K562 (cell line): ENCODE results near the gene MARK3. TPM values are rescaled to one million over a fixed set of nuclear protein-coding genes. Genes with fewer than 3 reads are reported as not detected.
A peak's percentile ranks its signal among the peaks of the same experiment; 100 is the strongest.

Experiments used
- ATAC-seq: fragments of 200-7000 bp; cut with Tn5 transposase; 3 replicates; pipeline ENCODE4 v1.9.1; 2020; ENCODE audit warnings: moderate library complexity
- BruUV-seq: library from RNA; stranded (reverse); fragments of 400-500 nt; replicated peaks from 2 replicates; lab custom pipeline; 2021; lab: Mats Ljungman, UMichigan
- CTCF ChIA-PET: fragments of 300-600 bp; formaldehyde crosslinking; extraction: SDS; loops from one replicate; lab custom pipeline; 2021; ENCODE audit warnings: low intra/inter-chr PET ratio; lab: Yijun Ruan, JAX
- POLR2A ChIA-PET: fragments of 300-600, 350-650 bp; sonication (Branson Sonifier 250); formaldehyde crosslinking; extraction: SDS; loops from one replicate; lab custom pipeline; 2021; ENCODE audit warnings: antibody characterized with exemption, inconsistent platforms; lab: Yijun Ruan, JAX
- DNase-seq, 4 experiments: peaks; one replicate each; pipeline versions ENCODE4 v3.0.0 to v3.0.0-alpha.2; 2011 to 2018; ENCODE audit warnings: low spot score in 3 of 4, mixed read lengths in 3 of 4; ENCODE audit errors: extremely low read depth in 1 of 4
- FAIRE-seq: peaks from 2 replicates; lab custom pipeline; 2011; peaks lifted over from hg19 to GRCh38; lab: Jason Lieb, UNC
- H2AFZ ChIP-seq: 2 replicates; pipeline ENCODE4 v1.6.0; 2011; ENCODE audit warnings: low read depth, low read length, control low read depth, inconsistent platforms
- H3K27ac ChIP-seq: fragments of 200-600 bp; 3 replicates; pipeline ENCODE4 v1.8.0; 2011; ENCODE audit warnings: low read depth, mild to moderate bottlenecking, control low read depth, inconsistent platforms, low read length, moderate library complexity, mixed read lengths; ENCODE audit errors: extremely low read depth
- H3K27me3 ChIP-seq, 2 experiments: fragments of 300-600 bp in 1 of 2; 2 replicates in 1 of 2; 3 replicates in 1 of 2; pipeline versions ENCODE4 v1.6.0 to v1.8.0; 2011; ENCODE audit warnings: inconsistent platforms in 2 of 2, low read length in 2 of 2, mild to moderate bottlenecking in 1 of 2, mixed read lengths in 1 of 2, moderate library complexity in 1 of 2; ENCODE audit not compliant: control insufficient read depth in 2 of 2, insufficient read depth in 2 of 2
- H3K36me3 ChIP-seq: fragments of 300-600 bp; 3 replicates; pipeline ENCODE4 v1.8.0; 2011; ENCODE audit warnings: mild to moderate bottlenecking, low read length, inconsistent platforms; ENCODE audit not compliant: control insufficient read depth, insufficient read depth
- H3K4me1 ChIP-seq, 2 experiments: fragments of 200-600 bp in 1 of 2; replicated peaks in 1 of 2; 2 replicates in 1 of 2; 3 replicates in 1 of 2; pipeline versions ENCODE4 v1.5.1 to v1.8.0; 2011; ENCODE audit warnings: inconsistent platforms in 2 of 2, low read length in 2 of 2, mild to moderate bottlenecking in 1 of 2, mixed read lengths in 1 of 2, moderate library complexity in 1 of 2; ENCODE audit not compliant: control insufficient read depth in 2 of 2, insufficient read depth in 2 of 2
- H3K4me2 ChIP-seq: 2 replicates; pipeline ENCODE4 v1.6.1; 2011; ENCODE audit warnings: low read length, control low read depth, inconsistent platforms, mixed read lengths; ENCODE audit not compliant: insufficient read depth
- H3K4me3 ChIP-seq: fragments of 200-600 bp; sonication (generic), shearing (Covaris generic); 2 replicates; pipeline ENCODE4 v1.5.1; 2016; ENCODE audit warnings: control low read depth, inconsistent platforms
- H3K79me2 ChIP-seq: fragments of 200-600 bp; 3 replicates; pipeline ENCODE4 v1.8.0; 2011; ENCODE audit warnings: low read length, inconsistent platforms; ENCODE audit not compliant: control insufficient read depth, insufficient read depth
- H3K9ac ChIP-seq, 2 experiments: 2 replicates each; pipeline versions ENCODE4 v1.6.0 to v1.6.1; 2011; ENCODE audit warnings: low read depth in 2 of 2, low read length in 2 of 2, control low read depth in 1 of 2, inconsistent platforms in 1 of 2, mild to moderate bottlenecking in 1 of 2, mixed read lengths in 1 of 2; ENCODE audit not compliant: insufficient read depth in 1 of 2
- H3K9me1 ChIP-seq: one replicate; pipeline ENCODE4 v1.6.0; 2011; ENCODE audit warnings: inconsistent platforms, mild to moderate bottlenecking, low read length, moderate library complexity; ENCODE audit not compliant: control insufficient read depth, insufficient read depth
- H3K9me3 ChIP-seq: replicated peaks from 2 replicates; pipeline ENCODE4 v1.5.1; 2011; ENCODE audit warnings: low read depth, low read length, inconsistent platforms; ENCODE audit not compliant: control insufficient read depth, insufficient read depth
- H4K20me1 ChIP-seq: replicated peaks from 2 replicates; pipeline ENCODE4 v1.6.1; 2011; ENCODE audit warnings: low read length, inconsistent platforms, mixed read lengths; ENCODE audit not compliant: control insufficient read depth, insufficient read depth
- ZFP30 ChIP-seq: fragments of 250-450 bp; sonication (Bioruptor Pico); IDR thresholded peaks from 2 replicates; pipeline ENCODE4 v1.8.0; 2022; ENCODE audit warnings: moderate library complexity, mild to moderate bottlenecking, inconsistent platforms, borderline replicate concordance
- WGBS: fragments of 100-300 bp; shearing (Covaris generic); methylation state at CpG from one replicate; pipeline ENCODE4 v1.1.6; 2016; ENCODE audit warnings: low coverage, mixed read lengths; ENCODE audit not compliant: insufficient coverage; ENCODE audit errors: missing lambda C conversion rate; 5-methylcytosine and 5-hydroxymethylcytosine counted together
- in situ Hi-C: fragments of 300-500 bp; cut with MboI; formaldehyde crosslinking; loops from 4 replicates; pipeline ENCODE4 v1.15.0; 2018; ENCODE audit warnings: inconsistent platforms, mixed read lengths
- intact Hi-C: fragments of 100-400 bp; cut with micrococcal nuclease; formaldehyde crosslinking; loops from 2 replicates; pipeline ENCODE4 v1.14.2; 2022
- polyA plus RNA-seq, 8 experiments: library from polyadenylated mRNA; depleted of rRNA in 4 of 8; stranded (reverse) in 5 of 8; unstranded in 3 of 8; fragments of >200 nt; fragmentation: Nextera tagmentation in 2 of 8; fragmentation: Illumina TruSeq in 1 of 8; extraction: Ambion mirVana in 2 of 8; extraction: Trizol in 1 of 8; gene quantifications; 2 replicates each; pipeline versions ENCODE4 v1.2.1 to v1.2.3, GENCODE V29; 2011 to 2014; ENCODE audit warnings: inconsistent platforms in 1 of 8, missing spikeins in 1 of 8
- total RNA-seq, 7 experiments: library from RNA; depleted of rRNA in 6 of 7; stranded (reverse); fragments of >200 nt in 6 of 7; fragmentation: Illumina TruSeq in 2 of 7; extraction: Trizol in 2 of 7; gene quantifications; 2 replicates each; pipeline versions ENCODE4 v1.2.1 to v1.2.3, GENCODE V29; 2011 to 2021; ENCODE audit warnings: low replicate concordance in 1 of 7

The MARK3 gene
- total and polyA plus RNA-seq, 9 of the 15 experiments (the other 6 are each of a cell fraction or from before 2014, with no cell fraction given), result 10.1 to 68.7 (median 56.3) TPM

DNA sequence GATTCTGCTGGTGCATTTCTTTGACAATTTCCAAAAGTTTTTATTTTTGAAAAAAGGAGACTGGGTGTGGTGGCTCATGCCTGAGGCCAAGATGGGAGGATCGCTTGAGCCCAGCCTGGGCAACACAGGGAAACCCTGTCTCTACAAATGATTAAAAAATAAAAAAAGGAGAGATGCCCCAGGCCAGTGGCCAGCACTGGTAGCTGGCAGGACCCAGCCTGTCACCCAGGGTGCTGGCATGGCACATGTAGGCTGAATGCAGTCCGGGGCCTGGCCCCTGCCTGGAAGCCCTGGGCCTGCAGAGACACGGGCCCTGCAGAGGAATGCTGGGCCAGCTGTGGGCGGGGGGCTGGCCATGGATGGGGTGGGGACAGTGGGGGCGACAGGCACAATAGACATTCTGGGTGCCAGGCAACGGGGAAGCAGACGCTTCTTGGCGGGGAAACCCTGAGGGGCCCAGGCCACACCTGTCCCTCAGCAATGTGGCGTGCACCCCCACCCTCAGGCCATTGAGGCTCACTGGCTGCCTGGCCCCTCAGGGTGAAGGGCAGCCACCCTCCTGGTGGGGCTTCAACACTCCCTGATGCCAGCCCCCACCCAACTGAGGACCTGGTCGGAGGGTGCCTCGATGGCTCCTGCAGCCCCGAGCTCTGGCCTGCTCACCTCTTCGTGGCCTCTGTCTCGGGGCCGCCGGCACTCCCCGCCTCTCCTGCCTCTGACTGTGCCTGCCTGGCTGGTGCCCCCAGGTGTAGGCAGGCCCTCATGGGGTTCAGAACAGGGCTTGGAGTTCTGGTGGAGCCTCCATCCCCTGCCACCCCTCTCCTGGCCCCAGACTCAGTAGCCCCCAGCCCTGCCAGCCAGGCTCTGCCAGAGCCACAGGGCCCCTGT, 155.8 kb downstream of the MARK3 start:
- ATAC-seq (no peak), FAIRE-seq (no peak), DNase-seq (no peak)
- in situ Hi-C loops (no loop called here), intact Hi-C loops (loop anchor here (10.0 kb wide), 1 partner anchor 466 kb away; no protein-coding TSS in a partner anchor)
- POLR2A ChIA-PET, result interaction anchor here (0.6 to 1.0 kb wide), 4 partner anchors 13 to 80 kb away, joined by 3 to 5 read pairs (median 4); no protein-coding TSS in a partner anchor
- Histone ChIP-seq H3K4me1 (peaks cover 0 to 93% of the 10 kb centered on the region in 2 experiments; a peak in 2 of 5 replicates), H3K9me3 (no peaks in the 10 kb centered on the region), H3K27me3 (no peaks in the 10 kb centered on the region), H3K4me2 (no peak overlapping the region), H3K79me2 (no peaks in the 10 kb centered on the region), H3K27ac (no peak overlapping the region), H3K4me3 (no peak overlapping the region), H3K36me3 (peaks cover under 1% of the 10 kb centered on the region; the same call in 1 of the 3 replicates), H2AFZ (no peak overlapping the region), H3K9ac (0 out of 4 replicates have a peak overlapping the region, but pooled peaks of 1 of the 2 experiments have one; percentile 58), H3K9me1 (no peaks in the 10 kb centered on the region), H4K20me1 (no peaks in the 10 kb centered on the region)
- WGBS, result 50% methylated on average over 5 of the region's 17 CpGs
- CTCF ChIA-PET, result no interaction called here
- no TSS peak for BruUV-seq
- no peak for TF ChIP-seq ZFP30 (CRISPR knock-in tag)
